Kidney (tissue), 14 donors: ENCODE data around the gene SORCS3. TPM values are rescaled to one million over a fixed set of nuclear protein-coding genes. Genes with fewer than 3 reads are reported as not detected.
"Not testable (repeated sequence)": the region's sequence is repeated elsewhere in the genome, so short reads cannot be mapped to it uniquely, and the experiment has no call there.

ENCODE experiments used
- DNase-seq, 5 donors: peaks; one replicate each; pipeline ENCODE4 v3.0.0-alpha.2; 2013 to 2020
- FAIRE-seq: peaks from 2 replicates; lab custom pipeline; 2012; peaks lifted over from hg19 to GRCh38; lab: Jason Lieb, UNC
- H3K27ac ChIP-seq, 2 donors: one replicate each; pipeline ENCODE4 v1.7.0; 2013; ENCODE audit warnings: low read depth in 2 of 2, low read length in 2 of 2, inconsistent platforms in 1 of 2
- H3K27me3 ChIP-seq: one replicate; pipeline ENCODE4 v1.7.1; 2013; ENCODE audit warnings: low read length, inconsistent platforms; ENCODE audit not compliant: control insufficient read depth, insufficient read depth
- H3K36me3 ChIP-seq, 3 donors: one replicate each; pipeline versions ENCODE4 v1.7.0 to v1.7.1; 2013; ENCODE audit warnings: low read length in 3 of 3, control low read depth in 1 of 3, inconsistent platforms in 1 of 3; ENCODE audit not compliant: insufficient read depth in 3 of 3, control insufficient read depth in 2 of 3
- H3K4me1 ChIP-seq, 3 donors: one replicate each; pipeline versions ENCODE4 v1.7.0 to v1.7.1; 2013; ENCODE audit warnings: low read length in 3 of 3, inconsistent platforms in 1 of 3, low read depth in 1 of 3; ENCODE audit not compliant: control insufficient read depth in 2 of 3, insufficient read depth in 2 of 3
- H3K4me3 ChIP-seq, 3 donors: one replicate each; pipeline versions ENCODE4 v1.7.0 to v1.8.1; 2013; ENCODE audit warnings: low read length in 3 of 3, control low read depth in 1 of 3, inconsistent platforms in 1 of 3
- H3K9ac ChIP-seq, 3 donors: one replicate each; pipeline versions ENCODE4 v1.7.0 to v1.7.1; 2013; ENCODE audit warnings: low read length in 3 of 3, control low read depth in 1 of 3, inconsistent platforms in 1 of 3
- H3K9me3 ChIP-seq, 3 donors: one replicate each; pipeline versions ENCODE4 v1.7.0 to v1.7.1; 2013; ENCODE audit warnings: low read length in 3 of 3, control low read depth in 1 of 3, inconsistent platforms in 1 of 3; ENCODE audit not compliant: control insufficient read depth in 2 of 3, insufficient read depth in 1 of 3
- intact Hi-C: fragments of 100-400 bp; cut with DNase I; formaldehyde crosslinking; loops from one replicate; pipeline ENCODE4 v1.11.1; 2022
- polyA plus RNA-seq: library from polyadenylated mRNA; stranded (reverse); fragments of 350-450 nt; fragmentation: Illumina TruSeq; extraction: RNeasy Lipid Tissue Mini Kit (QIAGEN cat#74804); gene quantifications from one replicate; pipeline ENCODE4 v1.2.3, GENCODE V29; 2014; ENCODE audit warnings: low read depth, low replicate concordance; ENCODE audit not compliant: insufficient read depth
- total RNA-seq: library from RNA; stranded (reverse); fragmentation: NEBNext Ultra II Directional; extraction: Animal tissue kit (Norgen Biotek cat#: 25700); gene quantifications from one replicate; pipeline ENCODE4 v1.2.1, GENCODE V29; 2021
- TF ChIP-seq, protein P1 (sequence below): IDR thresholded peaks from 3 replicates; pipeline ENCODE4 v1.5.1; 2012; ENCODE audit warnings: mild to moderate bottlenecking, moderate library complexity, borderline replicate concordance; ENCODE audit not compliant: insufficient read depth; ENCODE audit errors: extremely low read depth
- donor health status: control.
- donor health status: control.
- donor health status: control.
- donor health status: control.
- donor health status: control.
- donor health status: DM: yes; HTN: yes; CAD: no.
- donor health status: Normal renal cell carcinoma (clear cell type).

SORCS3 gene
- total and polyA plus RNA-seq, 2 donors from 2014 or later: 0.52 to 1.1 TPM

- H3K27me3 ChIP-seq: no peaks in the 10 kb centered on the region
- TF ChIP-seq, protein P1, sequence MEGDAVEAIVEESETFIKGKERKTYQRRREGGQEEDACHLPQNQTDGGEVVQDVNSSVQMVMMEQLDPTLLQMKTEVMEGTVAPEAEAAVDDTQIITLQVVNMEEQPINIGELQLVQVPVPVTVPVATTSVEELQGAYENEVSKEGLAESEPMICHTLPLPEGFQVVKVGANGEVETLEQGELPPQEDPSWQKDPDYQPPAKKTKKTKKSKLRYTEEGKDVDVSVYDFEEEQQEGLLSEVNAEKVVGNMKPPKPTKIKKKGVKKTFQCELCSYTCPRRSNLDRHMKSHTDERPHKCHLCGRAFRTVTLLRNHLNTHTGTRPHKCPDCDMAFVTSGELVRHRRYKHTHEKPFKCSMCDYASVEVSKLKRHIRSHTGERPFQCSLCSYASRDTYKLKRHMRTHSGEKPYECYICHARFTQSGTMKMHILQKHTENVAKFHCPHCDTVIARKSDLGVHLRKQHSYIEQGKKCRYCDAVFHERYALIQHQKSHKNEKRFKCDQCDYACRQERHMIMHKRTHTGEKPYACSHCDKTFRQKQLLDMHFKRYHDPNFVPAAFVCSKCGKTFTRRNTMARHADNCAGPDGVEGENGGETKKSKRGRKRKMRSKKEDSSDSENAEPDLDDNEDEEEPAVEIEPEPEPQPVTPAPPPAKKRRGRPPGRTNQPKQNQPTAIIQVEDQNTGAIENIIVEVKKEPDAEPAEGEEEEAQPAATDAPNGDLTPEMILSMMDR: no peak
- no peaks in the 10 kb centered on the region for H3K4me1 ChIP-seq
- FAIRE-seq: no peak
- no peak overlapping the region for H3K27ac ChIP-seq
- H3K9ac ChIP-seq: no peak overlapping the region
- H3K4me3 ChIP-seq: no peak overlapping the region
- H3K36me3 ChIP-seq: no peaks in the 10 kb centered on the region
- intact Hi-C loops: no loop called here
- DNase-seq: no peak
- no peaks in the 10 kb centered on the region for H3K9me3 ChIP-seq
These were observed 49.0 kb downstream of the SORCS3 start for GRCh38 chr10:104690101-104690500.

DNA sequence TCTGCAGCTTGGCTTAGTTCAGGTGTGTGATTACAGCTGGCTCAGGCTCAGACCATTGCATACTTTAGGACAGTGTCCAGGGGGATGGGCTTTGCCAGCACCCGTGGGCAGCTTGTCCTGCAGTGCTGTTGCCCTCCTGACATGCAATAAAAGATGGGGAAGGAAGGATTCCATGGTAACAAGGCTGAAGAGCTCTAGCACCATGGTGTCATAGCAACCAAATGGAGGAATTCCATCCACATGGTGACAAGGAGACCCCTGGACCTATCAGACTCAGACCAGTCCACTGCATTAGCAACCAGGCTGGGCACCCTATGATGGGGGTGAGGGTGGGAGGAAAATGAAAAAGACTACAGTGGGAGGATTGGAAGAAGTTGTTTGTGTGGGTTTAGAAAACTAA, 49.9 kb downstream of the SORCS3 start:
- no peak overlapping the region for H3K27ac ChIP-seq
- H3K4me1 ChIP-seq: no peaks in the 10 kb centered on the region
- no peak overlapping the region for H3K4me3 ChIP-seq
- no peaks in the 10 kb centered on the region for H3K36me3 ChIP-seq
- H3K9ac ChIP-seq: no peak overlapping the region
- no peak for DNase-seq
- TF ChIP-seq, protein P1: no peak
- H3K27me3 ChIP-seq: no peaks in the 10 kb centered on the region
- no peaks in the 10 kb centered on the region for H3K9me3 ChIP-seq
- no peak for FAIRE-seq
- intact Hi-C loops: no loop called here

GRCh38 chr10:104694074-104694473, 53.0 kb downstream of the SORCS3 start:
- H3K36me3 ChIP-seq: no peaks in the 10 kb centered on the region
- FAIRE-seq (no peak), DNase-seq (no peak)
- no peak overlapping the region for H3K4me3 ChIP-seq
- no peaks in the 10 kb centered on the region for H3K9me3 ChIP-seq
- intact Hi-C loops: no loop called here
- TF ChIP-seq, protein P1: no peak
- H3K9ac ChIP-seq: no peak overlapping the region
- H3K27me3 ChIP-seq: no peaks in the 10 kb centered on the region
- no peak overlapping the region for H3K27ac ChIP-seq
- H3K4me1 ChIP-seq: no peaks in the 10 kb centered on the region

DNA sequence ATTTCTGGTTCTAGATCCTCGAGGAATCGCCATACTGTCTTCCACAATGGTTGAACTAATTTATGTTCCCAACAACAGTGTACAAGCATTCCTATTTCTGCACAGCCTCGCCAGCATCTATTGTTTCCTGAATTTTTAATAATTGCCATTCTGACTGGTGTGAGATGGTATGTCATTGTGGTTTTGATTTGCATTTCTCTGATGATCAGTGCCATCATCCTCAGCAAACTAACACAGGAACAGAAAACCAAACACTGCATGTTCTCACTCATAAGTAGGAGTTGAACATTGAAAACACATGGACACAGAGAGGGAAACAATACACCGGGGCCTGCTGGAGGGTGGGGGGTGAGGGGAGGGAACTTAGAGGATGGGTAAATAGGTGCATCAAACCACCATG, 62.2 kb downstream of the SORCS3 start:
- H3K4me3 ChIP-seq, H3K4me1 ChIP-seq, H3K27ac ChIP-seq, intact Hi-C loops, H3K9ac ChIP-seq, DNase-seq, FAIRE-seq, H3K36me3 ChIP-seq, H3K9me3 ChIP-seq, H3K27me3 ChIP-seq: not testable (repeated sequence)
